ENCODE measurements around the gene PAOX.

DNA sequence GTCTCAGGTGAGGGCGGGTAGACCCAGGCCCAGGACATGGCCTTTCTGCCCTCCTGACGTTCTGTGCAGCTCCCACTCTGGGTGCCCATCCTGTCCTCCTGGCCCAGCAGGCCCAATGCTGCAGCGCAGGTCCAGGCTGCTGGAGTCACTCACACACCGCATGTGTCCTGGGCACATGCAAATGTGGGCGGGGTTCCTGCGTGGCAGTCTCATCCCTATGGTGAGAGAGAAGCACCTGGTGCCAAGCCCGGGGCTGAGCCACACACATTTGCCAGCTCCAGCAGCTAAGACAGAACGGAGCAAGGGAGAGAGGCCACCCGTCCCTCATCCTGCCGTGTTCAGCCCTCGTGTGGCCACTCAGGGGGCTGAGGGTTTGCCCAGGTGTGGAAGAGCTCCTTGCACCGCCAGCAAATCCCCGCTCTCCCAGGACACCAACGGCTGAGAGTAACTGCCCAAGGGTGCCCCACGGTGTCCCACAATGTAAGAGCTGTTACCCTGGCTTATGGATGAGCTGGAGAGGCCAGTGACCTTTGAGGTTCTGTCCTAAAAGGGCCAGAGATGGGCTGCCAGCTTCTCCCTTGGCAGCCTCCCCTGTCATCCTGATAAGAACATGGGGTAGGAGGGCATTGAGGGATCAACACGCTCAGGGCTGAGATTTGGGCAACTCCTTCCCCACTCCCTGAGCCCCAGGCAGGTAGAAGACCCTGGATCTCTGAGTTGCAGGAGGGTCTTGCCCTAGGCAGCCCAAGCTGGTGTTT, 25.7 kb upstream of the PAOX start:
- TF ChIP-seq CTCF (IDR thresholded peaks at IDR 0.05; ENCODE audit: low read length) = no peak
- no peak for TF ChIP-seq EZH2 (IDR thresholded peaks at IDR 0.05; ENCODE audit: borderline replicate concordance, low read length)
